Right lobe of liver (tissue), 4 donors: ENCODE data around the gene KCNT2.

ENCODE experiments used
- POLR2A ChIP-seq: fragments of 450-650 bp; IDR thresholded peaks from one replicate; pipeline ENCODE4 v1.6.1; 2017; ENCODE audit warnings: antibody characterized with exemption, mild to moderate bottlenecking
- TF ChIP-seq, protein P1 (sequence below), 4 donors: fragments of 200-600 bp in 3 of 4; fragments of 450-650 bp in 1 of 4; IDR thresholded peaks; one replicate each; pipeline versions ENCODE4 v1.5.1 to v1.8.0; 2016 to 2022; ENCODE audit warnings: antibody characterized with exemption in 4 of 4, mild to moderate bottlenecking in 2 of 4
- donor health status: DM: no; HTN: no; CAD: no.
- donor health status: DM: no; HTN: no; CAD: no.
- donor health status: DM: no; HTN: yes; CAD: no.

DNA sequence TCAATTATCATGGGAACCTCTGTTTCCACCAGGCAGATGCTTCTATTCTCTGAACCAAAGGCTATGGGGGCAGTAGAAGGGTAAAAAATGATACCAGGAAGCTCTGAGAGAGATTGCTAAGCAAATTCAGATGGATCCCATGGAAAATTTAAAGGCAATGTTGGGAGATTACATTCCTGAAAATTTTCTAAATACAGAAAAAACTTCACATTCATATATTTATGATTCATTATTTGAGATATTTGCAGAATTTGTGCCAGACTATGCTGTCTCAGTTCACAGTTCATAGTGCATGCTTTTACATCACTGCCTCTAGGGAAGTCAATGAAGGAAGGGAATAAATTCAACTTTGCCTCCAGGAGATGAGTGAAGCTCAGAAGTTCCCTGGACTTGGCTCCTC, 57.5 kb downstream of the KCNT2 start:
- TF ChIP-seq, protein P1, sequence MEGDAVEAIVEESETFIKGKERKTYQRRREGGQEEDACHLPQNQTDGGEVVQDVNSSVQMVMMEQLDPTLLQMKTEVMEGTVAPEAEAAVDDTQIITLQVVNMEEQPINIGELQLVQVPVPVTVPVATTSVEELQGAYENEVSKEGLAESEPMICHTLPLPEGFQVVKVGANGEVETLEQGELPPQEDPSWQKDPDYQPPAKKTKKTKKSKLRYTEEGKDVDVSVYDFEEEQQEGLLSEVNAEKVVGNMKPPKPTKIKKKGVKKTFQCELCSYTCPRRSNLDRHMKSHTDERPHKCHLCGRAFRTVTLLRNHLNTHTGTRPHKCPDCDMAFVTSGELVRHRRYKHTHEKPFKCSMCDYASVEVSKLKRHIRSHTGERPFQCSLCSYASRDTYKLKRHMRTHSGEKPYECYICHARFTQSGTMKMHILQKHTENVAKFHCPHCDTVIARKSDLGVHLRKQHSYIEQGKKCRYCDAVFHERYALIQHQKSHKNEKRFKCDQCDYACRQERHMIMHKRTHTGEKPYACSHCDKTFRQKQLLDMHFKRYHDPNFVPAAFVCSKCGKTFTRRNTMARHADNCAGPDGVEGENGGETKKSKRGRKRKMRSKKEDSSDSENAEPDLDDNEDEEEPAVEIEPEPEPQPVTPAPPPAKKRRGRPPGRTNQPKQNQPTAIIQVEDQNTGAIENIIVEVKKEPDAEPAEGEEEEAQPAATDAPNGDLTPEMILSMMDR (IDR thresholded peaks at IDR 0.05) = no peak
- no peak for TF ChIP-seq POLR2A
